Frontal cortex (tissue), 4 donors: Measurements from ENCODE around the gene BRAP. TPM values are rescaled to one million over a fixed set of nuclear protein-coding genes. Genes with fewer than 3 reads are reported as not detected.
"Not testable (repeated sequence)": the region's sequence is repeated elsewhere in the genome, so short reads cannot be mapped to it uniquely, and the experiment has no call there.

ENCODE experiments used
- DNase-seq, 2 donors: peaks; one replicate each; pipeline ENCODE4 v3.0.0; 2012; ENCODE audit warnings: low spot score in 2 of 2
- FAIRE-seq: peaks from 2 replicates; lab custom pipeline; 2012; peaks lifted over from hg19 to GRCh38; lab: Jason Lieb, UNC
- total RNA-seq: library from RNA; depleted of rRNA; stranded (reverse); fragments of >200 nt; gene quantifications from one replicate; pipeline ENCODE4 v1.2.3, GENCODE V29; 2014
- donor health status: control.
- donor health status: control.
- donor health status: control.

BRAP gene, protein sequence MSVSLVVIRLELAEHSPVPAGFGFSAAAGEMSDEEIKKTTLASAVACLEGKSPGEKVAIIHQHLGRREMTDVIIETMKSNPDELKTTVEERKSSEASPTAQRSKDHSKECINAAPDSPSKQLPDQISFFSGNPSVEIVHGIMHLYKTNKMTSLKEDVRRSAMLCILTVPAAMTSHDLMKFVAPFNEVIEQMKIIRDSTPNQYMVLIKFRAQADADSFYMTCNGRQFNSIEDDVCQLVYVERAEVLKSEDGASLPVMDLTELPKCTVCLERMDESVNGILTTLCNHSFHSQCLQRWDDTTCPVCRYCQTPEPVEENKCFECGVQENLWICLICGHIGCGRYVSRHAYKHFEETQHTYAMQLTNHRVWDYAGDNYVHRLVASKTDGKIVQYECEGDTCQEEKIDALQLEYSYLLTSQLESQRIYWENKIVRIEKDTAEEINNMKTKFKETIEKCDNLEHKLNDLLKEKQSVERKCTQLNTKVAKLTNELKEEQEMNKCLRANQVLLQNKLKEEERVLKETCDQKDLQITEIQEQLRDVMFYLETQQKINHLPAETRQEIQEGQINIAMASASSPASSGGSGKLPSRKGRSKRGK
- 32.2 TPM for total RNA-seq

DNA sequence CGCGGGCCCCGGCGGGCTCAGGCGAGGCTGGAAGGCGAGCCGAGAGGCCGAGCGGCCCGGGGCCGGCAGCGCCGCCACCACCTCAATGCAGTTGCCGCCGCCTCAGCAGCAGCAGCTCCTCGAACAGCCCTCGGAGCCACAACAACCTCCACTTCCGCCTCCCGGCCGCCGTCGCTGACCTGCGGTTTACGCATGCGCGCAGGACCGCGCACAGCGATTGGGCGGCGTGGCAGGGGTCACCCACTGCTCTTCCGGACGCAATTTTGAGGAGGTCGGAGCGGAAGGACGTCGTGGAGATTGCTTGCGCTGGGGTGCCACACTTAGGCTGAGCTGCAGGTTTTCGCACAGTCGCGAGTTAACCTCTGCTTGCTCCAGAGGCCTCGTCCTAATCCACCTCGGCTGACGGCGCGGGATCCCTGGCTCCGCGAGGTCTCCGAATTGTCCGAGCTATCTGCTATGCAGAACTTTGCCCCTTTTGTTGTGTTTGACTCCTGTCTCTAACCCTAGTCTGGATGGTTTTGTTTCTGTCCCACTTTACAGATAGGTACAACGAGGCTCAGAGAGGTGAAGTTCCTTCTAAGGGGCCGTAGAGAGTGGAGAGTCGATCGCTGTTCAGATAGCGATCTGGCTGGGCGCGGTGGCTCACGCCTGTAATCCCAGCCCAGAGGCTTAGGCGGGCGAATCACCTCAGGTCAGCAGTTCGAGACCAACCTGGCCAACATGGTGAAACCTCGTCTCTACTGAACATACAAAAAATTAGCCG is at the start of gene BRAP, which contains the start of gene ACAD10:
BRAP (minus strand) TSS at position 146 of the 763 bp plus-strand sequence. CDS start 164 bp downstream, outside the sequence.
ACAD10 (plus strand) TSS at position 243 of the 763 bp plus-strand sequence. CDS start 6,657 bp downstream, outside the sequence.
- FAIRE-seq (no peak), DNase-seq (peak; percentile 91)

DNA sequence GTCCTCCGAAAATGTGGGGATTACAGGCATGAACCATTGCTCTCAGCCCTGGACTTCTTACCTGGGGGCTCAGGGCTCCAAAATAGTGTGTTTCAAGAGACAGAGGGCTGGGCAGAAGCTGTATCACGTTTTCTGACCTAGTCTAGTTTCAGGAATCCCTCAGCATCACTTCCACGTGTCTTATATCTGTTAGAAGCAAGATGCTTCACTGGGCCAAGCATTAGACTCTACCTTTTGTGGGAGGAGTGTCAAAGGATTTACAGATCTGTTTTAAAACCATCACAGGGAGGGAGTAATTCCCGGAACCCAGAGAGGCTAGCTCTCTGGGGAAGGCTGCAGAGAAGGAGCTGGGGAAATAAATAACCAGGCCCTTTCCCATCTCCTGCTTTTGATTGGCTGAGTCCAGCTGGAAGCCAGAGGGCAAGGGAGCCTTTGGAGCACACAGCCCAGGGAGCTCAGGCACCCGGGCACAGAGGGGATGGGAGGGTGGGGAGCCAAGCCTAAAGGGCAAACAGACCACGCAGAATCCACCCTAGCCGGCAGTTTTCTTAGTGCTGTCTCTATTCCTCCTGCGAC is 47.7 kb upstream of the BRAP start:
- FAIRE-seq (no peak), DNase-seq (no peak)

DNA sequence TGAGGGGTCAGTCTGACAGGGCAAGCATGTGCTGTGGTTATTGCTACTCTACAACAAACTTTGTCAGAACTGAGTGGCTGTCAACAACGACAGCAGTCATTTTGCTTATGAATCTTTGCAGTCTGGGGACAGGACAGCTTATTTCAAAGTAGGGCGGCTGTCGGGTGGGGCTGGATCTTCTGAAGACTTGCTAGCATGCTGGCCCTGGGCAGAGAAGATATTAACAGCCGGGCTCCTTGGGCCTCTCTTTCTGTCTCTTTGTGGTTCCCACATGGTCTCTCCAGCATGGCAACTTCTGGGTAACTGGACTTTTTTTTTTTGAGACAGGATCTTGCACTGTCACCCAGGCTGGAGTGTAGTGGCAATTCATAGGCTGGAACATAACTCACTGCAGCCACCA is 47.0 kb upstream of the BRAP start:
- no peak for DNase-seq
- FAIRE-seq, result no peak

DNA sequence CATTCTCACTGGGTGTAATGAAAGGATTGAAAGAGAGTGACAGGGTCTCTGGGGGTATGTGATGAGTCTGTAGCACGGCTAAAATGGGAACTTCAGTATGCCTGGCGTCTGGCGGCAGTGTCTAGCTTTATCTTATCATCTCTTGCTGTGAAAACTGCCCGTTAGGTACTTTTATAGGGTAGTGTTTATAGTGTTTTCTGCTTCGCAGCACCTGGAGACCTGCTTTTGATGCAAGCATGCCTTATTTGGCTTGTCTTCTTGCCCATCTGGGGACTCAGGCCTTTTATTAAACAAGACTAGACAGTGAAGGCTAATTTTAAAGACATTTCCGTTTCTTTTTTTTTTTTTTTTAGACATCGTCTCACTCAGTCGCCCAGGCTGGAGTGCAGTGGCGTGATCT is 44.7 kb upstream of the BRAP start:
- no peak for DNase-seq
- no peak for FAIRE-seq

DNA sequence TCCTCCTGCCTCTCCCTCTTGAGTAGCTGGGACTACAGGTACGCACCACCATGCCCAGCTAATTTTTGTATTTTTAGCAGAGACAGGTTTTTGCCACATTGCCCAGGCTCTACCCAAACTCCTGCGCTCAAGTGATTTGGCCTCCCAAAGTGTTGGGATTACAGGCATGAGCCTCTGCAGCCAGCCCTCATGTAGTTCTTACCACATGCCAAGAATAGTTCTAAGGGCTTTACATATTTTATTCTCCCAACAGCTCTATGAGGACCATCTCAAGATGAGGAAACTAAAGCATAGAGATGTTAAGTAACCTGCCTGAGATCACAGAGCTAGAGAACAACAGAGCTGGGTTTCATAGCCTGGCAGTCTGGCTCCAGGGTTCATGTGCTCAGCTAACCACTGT is 43.0 kb upstream of the BRAP start:
- no peak for DNase-seq
- FAIRE-seq, result no peak

DNA sequence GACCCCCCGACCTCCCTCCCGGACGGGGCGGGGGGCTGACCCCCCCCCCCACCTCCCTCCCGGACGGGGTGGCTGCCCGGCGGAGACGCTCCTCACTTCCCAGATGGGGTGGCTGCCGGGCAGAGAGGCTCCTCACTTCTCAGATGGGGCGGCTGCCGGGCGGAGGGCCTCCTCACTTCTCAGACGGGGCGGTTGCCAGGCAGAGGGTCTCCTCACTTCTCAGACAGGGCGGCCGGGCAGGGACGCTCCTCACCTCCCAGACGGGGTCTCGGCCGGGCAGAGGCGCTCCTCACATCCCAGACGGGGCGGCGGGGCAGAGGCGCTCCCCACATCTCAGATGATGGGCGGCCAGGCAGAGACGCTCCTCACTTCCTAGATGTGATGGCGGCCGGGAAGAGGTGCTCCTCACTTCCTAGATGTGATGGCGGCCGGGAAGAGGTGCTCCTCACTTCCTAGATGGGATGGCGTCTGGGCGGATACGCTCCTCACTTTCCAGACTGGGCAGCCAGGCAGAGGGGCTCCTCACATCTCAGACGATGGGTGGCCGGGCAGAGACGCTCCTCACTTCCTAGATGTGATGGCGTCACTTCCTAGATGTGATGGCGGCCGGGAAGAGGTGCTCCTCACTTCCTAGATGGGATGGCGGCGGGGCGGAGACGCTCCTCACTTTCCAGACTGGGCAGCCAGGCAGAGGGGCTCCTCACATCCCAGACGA is 38.0 kb upstream of the BRAP start:
- DNase-seq, FAIRE-seq: not testable (repeated sequence)

DNA sequence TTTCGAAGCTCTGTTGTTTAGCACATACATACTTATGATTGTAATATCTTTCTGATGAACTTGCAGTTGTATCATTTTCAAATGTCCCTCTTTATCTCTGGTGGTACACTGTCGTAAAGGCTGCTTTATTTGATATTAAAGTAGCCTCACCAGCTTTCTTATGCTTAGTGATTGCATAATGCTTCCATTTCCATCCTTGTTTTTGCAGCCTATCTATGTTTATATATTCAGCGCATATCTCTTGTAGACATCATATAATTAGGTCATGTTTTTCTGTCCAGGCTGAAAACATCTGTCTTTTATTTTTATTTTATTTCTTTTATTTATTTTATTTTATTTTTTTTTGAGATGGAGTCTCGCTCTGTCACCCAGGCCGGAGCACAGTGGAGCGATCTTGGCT is 34.7 kb upstream of the BRAP start:
- FAIRE-seq (no peak), DNase-seq (no peak)

DNA sequence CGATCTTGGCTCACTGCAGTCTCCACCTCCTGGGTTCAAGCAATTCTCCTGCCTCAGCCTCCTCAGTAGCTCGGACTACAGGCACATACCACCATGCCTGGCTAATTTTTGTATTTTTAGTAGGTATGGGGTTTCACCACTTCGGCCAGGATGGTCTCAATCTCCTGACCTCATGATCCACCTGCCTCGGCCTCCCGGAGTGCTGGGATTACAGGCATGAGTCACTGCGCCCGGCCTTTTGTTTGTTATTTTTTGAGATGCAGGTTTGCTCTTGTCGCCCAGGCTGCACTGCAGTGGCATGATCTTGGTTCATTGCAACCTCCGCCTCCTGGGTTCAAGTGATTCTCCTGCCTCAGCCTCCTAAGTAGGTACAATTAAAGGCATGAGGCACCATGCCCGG is 33.6 kb upstream of the BRAP start:
- DNase-seq, FAIRE-seq: not testable (repeated sequence)

DNA sequence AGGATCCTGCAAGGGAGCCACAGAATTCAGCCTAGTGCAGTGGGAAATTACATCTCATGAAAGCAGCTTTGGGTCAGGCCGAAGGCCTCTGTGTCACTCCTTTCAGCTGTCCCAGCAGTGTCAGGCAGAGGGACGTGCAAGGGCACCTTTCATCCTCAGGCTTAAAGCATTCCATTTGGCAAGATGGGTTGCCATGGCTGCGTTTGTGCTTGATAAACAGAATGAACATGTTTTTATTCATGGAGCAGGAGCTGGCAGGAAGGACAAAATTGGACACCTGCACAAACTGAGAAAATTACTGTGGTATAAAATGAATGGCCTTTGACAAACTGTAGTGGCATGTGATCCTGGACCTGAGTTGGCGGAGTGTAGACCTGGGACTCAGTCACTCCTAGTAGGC is 29.5 kb upstream of the BRAP start:
- DNase-seq (no peak), FAIRE-seq (no peak)

DNA sequence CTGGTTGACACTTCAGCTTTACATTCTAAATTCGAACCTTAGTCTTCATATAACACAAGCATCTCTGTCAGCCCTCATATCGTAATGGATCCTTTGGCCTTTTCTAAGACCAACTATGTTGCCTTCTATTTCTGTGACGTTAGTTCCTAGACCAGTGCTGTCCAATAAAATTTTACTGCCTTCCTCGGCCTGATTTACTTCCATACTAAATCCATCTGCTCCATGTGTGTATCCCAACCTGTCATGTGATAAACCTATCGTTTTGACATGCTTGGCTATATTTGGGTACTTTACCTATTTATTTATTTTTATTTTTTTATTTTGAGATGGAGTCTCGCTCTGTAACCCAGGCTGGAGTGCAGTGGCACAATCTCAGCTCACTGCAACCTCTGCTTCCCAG is 20.4 kb upstream of the BRAP start:
- no peak for DNase-seq
- no peak for FAIRE-seq

DNA sequence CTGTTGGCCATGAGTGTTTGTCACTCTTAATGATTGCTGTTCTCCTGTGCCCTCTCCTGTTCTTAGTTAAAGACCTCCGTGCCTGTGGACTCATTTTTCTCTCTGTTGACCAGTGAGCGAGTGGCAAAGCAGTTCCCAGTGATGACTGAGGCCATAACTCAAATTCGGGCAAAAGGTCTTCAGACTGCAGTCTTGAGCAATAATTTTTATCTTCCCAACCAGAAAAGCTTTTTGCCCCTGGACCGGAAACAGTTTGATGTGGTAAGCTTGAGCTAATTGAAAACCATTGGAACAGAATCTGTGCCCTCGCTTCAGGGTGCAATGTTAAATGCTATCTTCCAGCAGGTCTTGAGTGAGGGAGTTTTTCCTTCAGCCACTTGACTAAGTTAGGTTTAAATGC is 19.9 kb upstream of the BRAP start:
- DNase-seq, result no peak
- FAIRE-seq, result no peak

DNA sequence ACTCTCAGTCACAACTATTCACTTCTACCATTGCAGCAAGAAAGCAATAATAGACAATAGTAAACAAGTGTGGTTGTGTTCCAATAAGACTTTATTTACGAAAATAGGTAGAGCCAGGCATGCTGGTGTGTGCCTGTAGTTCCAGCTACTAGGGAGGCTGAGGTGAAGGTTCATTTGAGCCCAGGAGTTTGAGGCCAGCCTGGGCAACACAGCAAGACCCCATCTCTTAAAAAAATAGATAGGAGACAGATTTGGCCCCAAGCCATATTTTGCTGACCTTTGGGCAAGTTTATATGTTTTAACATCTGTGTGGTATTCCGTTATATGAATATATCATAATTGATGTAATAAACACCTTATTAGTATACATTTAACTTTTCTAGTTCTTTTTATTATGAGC is 14.2 kb upstream of the BRAP start:
- DNase-seq (no peak), FAIRE-seq (no peak)

DNA sequence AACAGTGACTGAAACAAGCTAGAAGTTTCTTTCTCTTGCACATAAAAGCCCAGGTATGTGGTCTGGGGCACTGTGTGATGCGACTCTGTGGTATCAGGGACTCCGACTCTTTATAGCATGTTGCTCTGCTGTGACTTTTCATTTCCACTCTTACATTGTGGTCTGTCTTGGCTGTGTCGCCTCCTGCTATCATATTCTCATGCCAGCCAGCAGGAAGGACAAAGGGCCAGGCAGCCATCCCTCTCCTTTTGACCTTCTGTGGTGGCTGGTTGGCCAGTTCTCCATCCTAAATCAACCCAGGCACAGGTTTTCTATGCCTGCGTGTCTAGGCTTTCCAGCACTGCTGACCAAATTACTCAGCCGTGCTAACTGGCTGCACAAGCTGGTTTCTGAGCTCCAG is 8.1 kb upstream of the BRAP start:
- DNase-seq (no peak), FAIRE-seq (no peak)

DNA sequence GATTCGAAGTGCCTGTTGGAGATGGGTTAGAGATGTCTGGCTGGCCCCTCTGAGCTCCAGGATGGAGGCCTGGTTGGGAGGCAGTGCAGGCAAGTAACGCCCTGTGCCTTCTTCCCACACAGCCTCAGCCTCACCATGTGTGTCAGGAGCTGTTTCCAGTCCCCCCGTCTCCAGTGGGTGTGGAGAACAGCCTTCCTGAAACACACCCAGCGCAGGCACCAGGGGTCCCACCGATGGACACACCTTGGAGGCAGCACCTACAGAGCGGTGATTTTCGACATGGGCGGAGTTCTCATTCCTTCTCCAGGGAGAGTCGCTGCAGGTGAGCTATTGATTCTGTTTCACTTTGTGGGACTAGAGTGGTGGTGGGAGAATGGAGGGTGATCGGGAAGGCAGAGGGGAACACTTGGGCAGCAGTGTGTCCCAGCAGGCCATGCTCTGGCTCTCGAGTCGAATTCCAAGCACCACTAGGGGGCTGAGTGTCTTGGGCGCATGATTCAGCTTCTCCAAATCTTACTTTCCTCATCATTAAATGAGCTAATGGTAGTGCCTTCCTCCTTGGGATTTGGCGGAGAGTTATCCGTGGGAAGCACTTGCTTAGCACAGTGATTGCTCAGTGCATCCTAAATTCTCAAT is 6.9 kb upstream of the BRAP start:
- DNase-seq (no peak), FAIRE-seq (no peak)

DNA sequence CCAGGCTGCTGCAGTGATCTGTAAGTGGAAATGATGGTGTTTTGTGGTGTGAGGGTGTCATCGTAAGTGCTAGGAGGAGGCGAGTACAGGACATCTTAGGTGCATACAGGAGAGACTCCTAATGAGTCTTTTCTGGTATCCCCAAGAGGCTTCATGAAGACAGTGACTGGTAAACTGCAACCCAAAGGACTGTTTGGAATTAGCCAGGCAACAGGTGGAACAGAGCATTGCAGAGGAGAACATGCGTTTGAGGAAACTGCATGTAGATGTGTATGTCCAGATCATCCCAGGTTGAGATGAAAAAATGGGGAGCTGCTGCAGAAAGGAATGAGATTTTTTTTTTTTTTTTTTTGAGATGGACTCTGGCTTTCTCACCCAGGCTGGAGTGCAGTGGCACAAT is 5.5 kb upstream of the BRAP start:
- DNase-seq (no peak), FAIRE-seq (no peak)

DNA sequence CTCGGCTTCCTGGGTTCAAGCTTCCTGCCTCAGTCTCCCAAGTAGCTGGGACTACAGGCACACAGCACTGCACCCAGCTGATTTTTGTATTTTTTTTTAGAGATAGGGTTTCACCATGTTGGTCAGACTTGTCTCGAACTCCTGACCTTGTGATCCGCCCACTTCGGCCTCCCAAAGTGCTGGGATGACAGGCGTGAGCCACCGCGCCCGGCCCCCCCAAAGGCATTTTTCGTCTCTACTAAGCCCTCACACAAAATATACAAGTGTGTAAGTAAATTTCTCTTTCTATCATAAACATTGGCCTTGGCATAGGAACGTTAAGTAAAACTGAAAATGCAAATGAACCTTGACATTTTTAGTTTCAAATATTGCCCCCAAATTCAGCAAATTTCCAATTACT is 2.2 kb upstream of the BRAP start:
- FAIRE-seq, result no peak
- no peak for DNase-seq

DNA sequence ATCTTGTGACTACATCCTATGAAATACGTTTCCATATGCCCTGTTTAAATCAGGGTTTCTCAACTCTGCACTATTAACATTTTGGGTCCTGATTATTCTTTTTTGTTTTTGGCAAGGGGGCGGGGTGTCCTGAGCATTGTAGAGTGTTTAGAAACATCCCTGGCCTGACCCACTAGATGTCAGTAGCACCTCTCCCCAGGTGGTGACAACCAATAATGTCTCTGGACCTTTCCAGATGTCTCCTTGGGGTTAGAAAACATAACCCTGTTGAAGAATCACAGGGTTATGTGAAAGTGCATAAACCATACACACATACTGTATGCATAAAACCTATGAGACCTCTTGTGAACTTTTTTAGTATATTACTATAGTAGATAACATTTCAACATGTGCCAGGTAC is 1.5 kb upstream of the BRAP start:
- FAIRE-seq, result no peak
- DNase-seq, result no peak

DNA sequence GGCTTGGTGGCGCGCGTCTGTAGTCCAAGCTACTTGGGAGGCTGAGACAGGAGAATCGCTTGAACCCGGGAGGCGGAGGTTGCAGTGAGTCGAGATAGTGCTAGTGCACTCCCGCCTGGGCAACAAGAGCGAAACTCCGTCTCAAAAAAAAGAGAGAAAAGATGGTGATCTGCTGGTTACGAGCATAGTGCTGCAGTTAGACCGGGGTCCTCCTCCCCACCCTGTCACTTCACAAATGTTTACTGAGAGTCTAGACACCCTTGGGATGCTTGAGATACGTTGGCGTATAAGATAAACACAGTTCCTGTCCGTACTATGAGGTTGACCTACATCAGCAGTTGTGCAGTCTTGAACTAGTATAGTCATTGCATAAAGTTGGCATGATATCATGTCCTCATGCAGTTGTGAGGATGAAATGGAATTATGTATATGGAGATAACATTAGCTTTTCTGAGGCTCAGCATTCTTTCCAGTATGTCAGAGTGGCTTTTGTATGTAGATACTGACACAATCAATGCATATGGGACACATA is 884 bp upstream of the BRAP start:
- DNase-seq (no peak), FAIRE-seq (no peak)

DNA sequence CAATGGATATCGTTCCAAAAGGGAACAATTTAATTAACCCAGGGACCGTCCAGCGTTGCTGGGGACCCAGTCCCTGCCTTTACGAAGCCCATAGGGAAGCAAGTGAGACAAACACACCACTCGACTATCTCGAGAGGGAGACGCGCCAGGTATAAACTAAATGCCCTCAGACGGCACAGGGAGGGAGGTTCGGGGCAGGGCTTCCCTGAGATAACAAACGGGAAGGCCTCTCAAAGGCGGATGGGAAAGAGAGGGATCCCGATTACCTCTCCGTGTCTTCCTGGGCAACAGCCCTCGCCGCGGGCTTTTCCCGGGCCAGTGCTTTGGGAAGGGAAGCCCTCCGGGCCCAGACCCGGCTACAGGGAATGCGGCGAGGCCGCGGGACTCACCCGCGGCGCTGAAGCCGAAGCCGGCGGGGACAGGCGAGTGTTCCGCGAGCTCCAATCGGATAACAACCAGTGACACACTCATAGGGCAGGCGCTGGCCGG is 390 bp downstream of the BRAP start:
- DNase-seq (peak; percentile 29), FAIRE-seq (no peak)
